SK-N-SH (cell line): ENCODE data around the gene KLHL40. TPM values are rescaled to one million over a fixed set of nuclear protein-coding genes. Genes with fewer than 3 reads are reported as not detected.

Experiments used
- CTCF ChIA-PET: fragments of 300-600, 350-600 bp; formaldehyde crosslinking; extraction: SDS; loops from one replicate; lab custom pipeline; 2021; lab: Yijun Ruan, JAX
- POLR2A ChIA-PET: fragments of 350-600 bp; sonication (Branson Sonifier 250); formaldehyde crosslinking; extraction: SDS; loops from one replicate; lab custom pipeline; 2020; ENCODE audit warnings: antibody characterized with exemption, inconsistent platforms; lab: Yijun Ruan, JAX
- DNase-seq: peaks from one replicate; pipeline ENCODE4 v3.0.0; 2012
- H2AFZ ChIP-seq: fragments of 200-600 bp; sonication (generic); 2 replicates; pipeline ENCODE4 v1.8.1; 2016; ENCODE audit warnings: antibody characterized with exemption, mild to moderate bottlenecking, low read depth
- H3F3A ChIP-seq: fragments of 200-600 bp; sonication (generic); replicated peaks from 2 replicates; pipeline ENCODE3; 2016; ENCODE audit warnings: antibody characterized with exemption, mild to moderate bottlenecking; ENCODE audit not compliant: insufficient read depth
- H3K27ac ChIP-seq, 2 experiments: fragments of 200-500 bp in 1 of 2; fragments of 200-600 bp in 1 of 2; sonication (Bioruptor generic) in 1 of 2; sonication (generic), shearing (Covaris generic) in 1 of 2; 2 replicates each; pipeline versions ENCODE4 v1.5.1 to v1.6.1; 2014 to 2016; ENCODE audit warnings: low read depth in 2 of 2, inconsistent platforms in 1 of 2, low read length in 1 of 2, mild to moderate bottlenecking in 1 of 2, mixed read lengths in 1 of 2
- H3K27me3 ChIP-seq: fragments of 200-600 bp; sonication (generic), shearing (Covaris generic); 2 replicates; pipeline ENCODE4 v1.6.1; 2016; ENCODE audit warnings: mixed run types; ENCODE audit not compliant: insufficient read depth
- H3K36me3 ChIP-seq, 2 experiments: fragments of 200-500 bp in 1 of 2; fragments of 200-600 bp in 1 of 2; sonication (Bioruptor generic) in 1 of 2; sonication (generic) in 1 of 2; replicated peaks in 1 of 2; 2 replicates each; pipeline versions ENCODE3 to v1.5.1; 2014 to 2016; ENCODE audit warnings: low read length in 1 of 2, mild to moderate bottlenecking in 1 of 2; ENCODE audit not compliant: insufficient read depth in 2 of 2, control insufficient read depth in 1 of 2
- H3K4me1 ChIP-seq, 2 experiments: fragments of 200-500 bp in 1 of 2; fragments of 200-600 bp in 1 of 2; sonication (Bioruptor generic) in 1 of 2; sonication (generic), shearing (Covaris generic) in 1 of 2; 2 replicates each; pipeline versions ENCODE4 v1.5.1 to v1.6.1; 2014 to 2016; ENCODE audit warnings: low read depth in 1 of 2, low read length in 1 of 2, mixed run types in 1 of 2; ENCODE audit not compliant: insufficient read depth in 2 of 2, control insufficient read depth in 1 of 2
- H3K4me2 ChIP-seq: fragments of 200-600 bp; sonication (generic), shearing (Covaris generic); 2 replicates; pipeline ENCODE4 v1.6.1; 2017; ENCODE audit warnings: mixed run types
- H3K4me3 ChIP-seq, 2 experiments: fragments of 200-500 bp in 1 of 2; fragments of 200-600 bp in 1 of 2; sonication (Bioruptor generic) in 1 of 2; sonication (generic), shearing (Covaris generic) in 1 of 2; 2 replicates each; pipeline versions ENCODE4 v1.5.1 to v1.8.1; 2014 to 2016; ENCODE audit warnings: low read depth in 2 of 2, inconsistent platforms in 1 of 2, low read length in 1 of 2, mild to moderate bottlenecking in 1 of 2, mixed read lengths in 1 of 2, moderate library complexity in 1 of 2
- H3K79me2 ChIP-seq: fragments of 200-600 bp; sonication (generic); 2 replicates; pipeline ENCODE4 v1.8.1; 2017; ENCODE audit warnings: mild to moderate bottlenecking; ENCODE audit not compliant: insufficient read depth
- H3K9ac ChIP-seq: fragments of 200-600 bp; sonication (generic); 2 replicates; pipeline ENCODE4 v1.6.1; 2017; ENCODE audit warnings: mixed run types
- H3K9me2 ChIP-seq: fragments of 200-600 bp; sonication (generic); 2 replicates; pipeline ENCODE4 v1.6.1; 2017; ENCODE audit warnings: mixed run types
- H3K9me3 ChIP-seq: fragments of 200-600 bp; sonication (generic); 2 replicates; pipeline ENCODE4 v1.6.1; 2017; ENCODE audit warnings: mixed run types, mild to moderate bottlenecking, moderate library complexity
- H4K20me1 ChIP-seq: fragments of 200-600 bp; sonication (generic); 2 replicates; pipeline ENCODE4 v1.6.1; 2017; ENCODE audit warnings: mild to moderate bottlenecking, mixed run types; ENCODE audit not compliant: insufficient read depth
- CTCF ChIP-seq: fragments of 200-600 bp; sonication (generic); IDR thresholded peaks from 2 replicates; pipeline ENCODE4 v1.6.1; 2017; ENCODE audit warnings: antibody characterized with exemption, mild to moderate bottlenecking, moderate library complexity
- GATA2 ChIP-seq: sonication (generic); formaldehyde crosslinking; IDR thresholded peaks from 2 replicates; pipeline ENCODE4 v1.5.0; 2020; ENCODE audit warnings: mild to moderate bottlenecking, missing genetic modification reagents
- MAX ChIP-seq: IDR thresholded peaks from 2 replicates; pipeline ENCODE4 v1.4.0; 2012; ENCODE audit warnings: low read depth
- MXI1 ChIP-seq: IDR thresholded peaks from 2 replicates; pipeline ENCODE4 v1.6.1; 2012; ENCODE audit warnings: mild to moderate bottlenecking, low read depth, low read length, improper control_type of control experiment
- REST ChIP-seq: IDR thresholded peaks from 2 replicates; pipeline ENCODE4 v1.6.1; 2012; ENCODE audit warnings: mild to moderate bottlenecking, low read depth, low read length, moderate library complexity
- RXRA ChIP-seq: IDR thresholded peaks from 2 replicates; pipeline ENCODE4 v1.4.0; 2012; ENCODE audit warnings: low read depth, mild to moderate bottlenecking, borderline replicate concordance
- SIN3A ChIP-seq: IDR thresholded peaks from 2 replicates; pipeline ENCODE4 v1.6.1; 2012; ENCODE audit warnings: low read depth, mild to moderate bottlenecking, low read length, moderate library complexity, borderline replicate concordance
- SMC3 ChIP-seq: IDR thresholded peaks from 2 replicates; pipeline ENCODE4 v1.6.1; 2012; ENCODE audit warnings: low read depth, low read length, improper control_type of control experiment
- TAF1 ChIP-seq: IDR thresholded peaks from 2 replicates; pipeline ENCODE4 v1.6.1; 2012; ENCODE audit warnings: low read depth, mild to moderate bottlenecking, low read length, moderate library complexity, borderline replicate concordance
- ZBTB33 ChIP-seq: IDR thresholded peaks from 2 replicates; pipeline ENCODE4 v1.4.0; 2012; ENCODE audit warnings: low read depth, borderline replicate concordance
- WGBS: methylation state at CpG from one replicate; pipeline ENCODE4 v1.1.6; 2017; ENCODE audit warnings: low lambda C conversion rate; 5-methylcytosine and 5-hydroxymethylcytosine counted together
- polyA plus RNA-seq, 3 experiments: library from polyadenylated mRNA; depleted of rRNA; stranded (reverse); fragments of >200 nt; gene quantifications; 2 replicates each; pipeline ENCODE4 v1.2.3, GENCODE V29; 2012

The KLHL40 gene
- polyA plus RNA-seq, 1 of the 3 experiments (the other 2 are of a cell fraction): not detected

- Histone ChIP-seq H3K4me3 (no peak overlapping the region), H3K27ac (no peak overlapping the region), H3K9me2 (no peaks in the 10 kb centered on the region), H3K27me3 (peaks cover 19% of the 10 kb centered on the region; the same call in 1 of the 2 replicates), H3K4me1 (no peaks in the 10 kb centered on the region; a peak in 1 of 4 replicates), H4K20me1 (no peaks in the 10 kb centered on the region), H3K36me3 (no peaks in the 10 kb centered on the region), H2AFZ (no peak overlapping the region), H3K9ac (no peak overlapping the region), H3K79me2 (no peaks in the 10 kb centered on the region), H3F3A (no peaks in the 10 kb centered on the region), H3K9me3 (no peaks in the 10 kb centered on the region), H3K4me2 (no peak overlapping the region)
- CTCF ChIA-PET: interaction anchor here (0.6 kb wide), 1 partner anchor 1463 kb away, joined by 3 read pairs; no protein-coding TSS in a partner anchor
- no peak for TF ChIP-seq SMC3
- TF ChIP-seq CTCF: no peak
- TF ChIP-seq GATA2 (CRISPR knock-in tag): no peak
- TF ChIP-seq RXRA: no peak
- no peak for TF ChIP-seq SIN3A
- TF ChIP-seq TAF1: no peak
- TF ChIP-seq MAX: no peak
- no peak for TF ChIP-seq ZBTB33
- TF ChIP-seq MXI1: no peak
- no peak for TF ChIP-seq REST
- POLR2A ChIA-PET: no interaction called here
- no peak for DNase-seq
- WGBS: 54% methylated on average over 12 of the region's 12 CpGs
Observed at GRCh38 chr3:42682301-42683070, 2.9 kb upstream of the KLHL40 start.
